Right atrium auricular region (tissue), 2 donors: ENCODE measurements around the gene ZNF771. TPM values are rescaled to one million over a fixed set of nuclear protein-coding genes. Genes with fewer than 3 reads are reported as not detected.

Experiments used
- DNase-seq: peaks from one replicate; pipeline ENCODE4 v3.0.0-alpha.2; 2019; ENCODE audit warnings: low spot score
- H3K27ac ChIP-seq, 2 donors: fragments of 200-600 bp; sonication (generic); 1 replicate in 1 of 2; 2 replicates in 1 of 2; pipeline ENCODE4 v1.5.1; 2016 to 2019
- H3K27me3 ChIP-seq, 2 donors: fragments of 200-600 bp; sonication (generic); one replicate each; pipeline versions ENCODE4 v1.5.1 to v1.6.0; 2017 to 2019
- H3K36me3 ChIP-seq: fragments of 200-600 bp; sonication (generic); one replicate; pipeline ENCODE4 v1.5.1; 2016
- H3K4me1 ChIP-seq, 2 donors: fragments of 200-600 bp; sonication (generic); one replicate each; pipeline versions ENCODE4 v1.5.1 to v1.6.0; 2017 to 2019
- H3K4me3 ChIP-seq, 2 donors: fragments of 200-600 bp; sonication (generic); 1 replicate in 1 of 2; 2 replicates in 1 of 2; pipeline ENCODE4 v1.5.1; 2017 to 2019; ENCODE audit warnings: mild to moderate bottlenecking in 1 of 2, moderate library complexity in 1 of 2
- H3K9me3 ChIP-seq, 2 donors: fragments of 200-600 bp; sonication (generic); one replicate each; pipeline ENCODE4 v1.5.1; 2019
- CTCF ChIP-seq, 2 donors: fragments of 200-600 bp; sonication (generic); IDR thresholded peaks; one replicate each; pipeline ENCODE4 v1.5.1; 2019; ENCODE audit warnings: antibody characterized with exemption in 2 of 2
- total RNA-seq, 2 donors: library from RNA; depleted of rRNA; stranded (reverse); fragments of >200 nt; gene quantifications; one replicate each; pipeline ENCODE4 v1.1.0, GENCODE V29; 2016

ZNF771 gene
- total RNA-seq, 2 donors from 2014 or later, result 13.0 to 14.3 TPM

GRCh38 chr16:30361180-30361579 lies 46.2 kb upstream of the ZNF771 start:
- no peak overlapping the region for H3K4me3 ChIP-seq
- peaks cover 55% of the 10 kb centered on the region for H3K36me3 ChIP-seq
- no peak for DNase-seq

GRCh38 chr16:30365200-30365599 lies 42.2 kb upstream of the ZNF771 start:
- H3K4me3 ChIP-seq, result no peak overlapping the region

More at GRCh38 chr16:30361180-30361579, 46.2 kb upstream of the ZNF771 start:
- Histone ChIP-seq H3K4me1 (peaks cover 0 to 19% of the 10 kb centered on the region in 2 donors), H3K9me3 (no peaks in the 10 kb centered on the region), H3K27ac (no peak overlapping the region), H3K27me3 (no peaks in the 10 kb centered on the region)
- no peak for TF ChIP-seq CTCF (IDR thresholded peaks at IDR 0.05)

GRCh38 chr16:30366511-30366910 lies 40.9 kb upstream of the ZNF771 start:
- Histone ChIP-seq H3K27ac (no peak overlapping the region), H3K4me3 (no peak overlapping the region), H3K36me3 (peaks cover 27% of the 10 kb centered on the region), H3K27me3 (no peaks in the 10 kb centered on the region), H3K9me3 (no peaks in the 10 kb centered on the region), H3K4me1 (peaks cover 0 to 45% of the 10 kb centered on the region in 2 donors)
- DNase-seq, result no peak
- no peak for TF ChIP-seq CTCF (IDR thresholded peaks at IDR 0.05)

More at GRCh38 chr16:30365200-30365599, 42.2 kb upstream of the ZNF771 start:
- Histone ChIP-seq H3K27ac (no peak overlapping the region), H3K9me3 (no peaks in the 10 kb centered on the region), H3K27me3 (no peaks in the 10 kb centered on the region), H3K36me3 (peaks cover 27% of the 10 kb centered on the region), H3K4me1 (peaks cover 0 to 40% of the 10 kb centered on the region in 2 donors)
- TF ChIP-seq CTCF (IDR thresholded peaks at IDR 0.05), result no peak
- DNase-seq, result no peak

- H3K4me1 ChIP-seq, result peaks cover 0 to 55% of the 10 kb centered on the region in 2 donors
- peak overlapping the region; percentile 81 to 85 for H3K27ac ChIP-seq
- no peak for DNase-seq
- peaks cover 27% of the 10 kb centered on the region for H3K36me3 ChIP-seq
- H3K4me3 ChIP-seq, result peak overlapping the region; percentile 90
- H3K9me3 ChIP-seq, result no peaks in the 10 kb centered on the region
- H3K27me3 ChIP-seq, result no peaks in the 10 kb centered on the region
- TF ChIP-seq CTCF (IDR thresholded peaks at IDR 0.05), result no peak
These were observed 39.9 kb upstream of the ZNF771 start for GRCh38 chr16:30367349-30368009.

DNA sequence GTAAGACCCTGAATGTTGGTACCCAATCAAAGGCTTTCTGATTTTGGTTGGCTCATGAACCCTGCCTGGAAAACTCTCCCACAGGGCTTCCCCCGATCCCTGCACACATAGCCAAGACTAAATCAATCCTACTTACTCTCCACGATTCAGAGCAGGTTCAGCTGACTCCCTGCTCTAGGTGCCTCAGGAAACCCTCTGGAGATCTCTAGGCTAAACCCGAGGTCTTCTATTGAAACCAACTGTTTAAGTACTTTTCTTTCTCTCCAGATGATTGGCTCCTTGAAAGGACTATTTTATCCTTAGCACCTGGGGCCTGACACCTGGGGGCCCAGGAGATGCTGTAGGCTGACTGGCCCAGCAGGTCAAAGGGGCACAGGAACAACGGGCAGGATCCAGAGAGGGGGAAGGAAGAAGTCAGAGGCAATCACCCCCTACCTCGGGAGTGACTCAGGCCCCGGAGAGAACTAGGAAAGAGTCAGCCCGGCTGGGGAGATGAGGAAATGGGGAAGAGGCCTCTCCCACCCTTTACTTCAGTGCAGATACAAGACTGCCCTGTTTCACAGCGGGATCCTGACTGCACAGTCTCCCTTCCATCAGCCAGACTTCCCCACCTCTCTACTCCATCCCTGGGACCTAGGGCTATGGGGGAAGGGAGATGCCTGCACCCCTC lies 39.1 kb upstream of the ZNF771 start:
- Histone ChIP-seq H3K27me3 (no peaks in the 10 kb centered on the region), H3K27ac (peak overlapping the region; percentile 81 to 85), H3K9me3 (no peaks in the 10 kb centered on the region), H3K4me3 (peak overlapping the region; percentile 90), H3K4me1 (peaks cover 0 to 56% of the 10 kb centered on the region in 2 donors), H3K36me3 (peaks cover 23% of the 10 kb centered on the region)
- DNase-seq, result peak; percentile 70
- no peak for TF ChIP-seq CTCF (IDR thresholded peaks at IDR 0.05)
